ENCODE data around the gene ARSG.
"Not testable (repeated sequence)": the region's sequence is repeated elsewhere in the genome, so short reads cannot be mapped to it uniquely, and the experiment has no call there.

The ARSG gene

DNA sequence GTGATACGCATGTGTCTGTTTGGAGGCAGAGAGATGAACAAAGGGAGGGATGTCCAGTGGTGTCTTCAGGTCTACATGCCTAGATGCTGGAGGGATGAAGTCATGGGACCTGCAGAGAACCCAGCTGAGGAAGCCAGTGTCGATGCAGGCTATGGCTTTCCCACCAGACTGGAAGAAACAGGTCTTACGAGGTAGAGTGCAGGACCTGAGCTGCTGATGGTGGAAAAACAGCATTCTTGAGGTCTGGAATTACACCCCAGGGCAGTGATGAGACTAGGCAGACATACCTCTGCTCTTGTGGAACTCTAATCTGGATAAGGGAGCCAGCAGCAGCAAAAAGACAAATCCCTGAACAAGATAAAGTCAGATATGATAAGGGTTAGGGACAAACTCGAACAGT is 37.4 kb downstream of the ARSG start:
- DNase-seq (ENCODE audit: low read depth in 2 of 2): no peak

DNA sequence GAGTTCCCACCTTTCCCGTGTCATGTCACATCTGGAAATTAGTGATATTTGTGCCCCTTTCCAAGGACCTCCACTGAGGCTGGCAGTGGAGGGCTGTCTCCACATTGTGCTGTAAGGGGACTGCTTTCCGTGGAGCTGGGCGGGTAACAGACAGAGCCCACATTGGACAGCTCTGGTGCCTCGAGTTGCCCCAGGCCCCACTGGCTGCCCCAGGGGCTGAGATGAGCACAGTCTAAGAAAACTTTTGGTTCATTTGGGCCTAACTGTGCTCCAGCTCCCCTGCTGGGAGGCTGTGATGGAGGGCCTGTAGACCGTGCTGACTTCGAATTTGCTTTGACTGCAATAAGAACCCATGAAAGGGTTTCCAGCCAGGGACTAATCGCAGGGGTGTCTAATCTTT is 38.0 kb downstream of the ARSG start:
- DNase-seq (ENCODE audit: low read depth in 2 of 2): no peak

- DNase-seq (ENCODE audit: low read depth in 2 of 2): not testable (repeated sequence)
Measured at GRCh38 chr17:68331932-68332331, 40.6 kb downstream of the ARSG start.

DNA sequence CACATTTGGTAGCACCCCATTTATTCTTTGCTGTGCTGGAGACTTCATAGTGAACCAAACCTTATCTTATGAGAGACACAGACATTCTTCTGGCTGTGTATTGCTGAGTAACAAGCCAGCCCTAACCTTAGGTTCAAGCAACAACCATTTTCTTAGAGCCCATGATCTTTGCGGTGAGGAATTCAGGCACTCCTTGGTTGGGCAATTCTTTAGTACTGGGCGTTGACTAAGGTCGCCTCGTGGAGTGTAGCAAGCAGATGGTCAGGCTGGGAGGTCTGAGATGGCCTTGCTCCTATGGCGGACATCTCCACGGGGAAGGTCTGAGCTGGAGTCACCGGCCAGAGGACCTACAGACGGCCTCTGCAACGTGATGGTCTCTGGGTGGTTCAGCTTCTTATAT is 43.1 kb downstream of the ARSG start:
- no peak for DNase-seq (ENCODE audit: low read depth in 2 of 2)

DNA sequence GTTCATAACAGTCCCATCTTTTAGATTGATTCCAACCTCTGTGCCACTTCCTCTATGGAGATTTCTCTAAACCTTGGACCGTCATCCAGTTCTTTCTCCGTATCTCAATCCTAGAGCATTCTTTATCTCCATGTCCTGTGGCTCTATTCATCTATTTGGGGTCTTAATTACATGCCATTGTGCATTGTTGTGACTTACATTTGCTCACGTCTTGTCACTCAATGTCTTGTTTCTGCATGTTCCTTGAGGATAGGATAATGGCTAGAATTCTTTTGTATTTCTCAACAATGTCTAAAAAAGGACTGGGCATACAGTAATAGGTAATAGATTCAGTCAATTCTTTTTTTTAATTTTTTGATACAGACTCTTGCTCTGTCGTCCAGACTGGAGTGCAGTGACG is 50.2 kb downstream of the ARSG start:
- DNase-seq (ENCODE audit: low read depth in 2 of 2): no peak

DNA sequence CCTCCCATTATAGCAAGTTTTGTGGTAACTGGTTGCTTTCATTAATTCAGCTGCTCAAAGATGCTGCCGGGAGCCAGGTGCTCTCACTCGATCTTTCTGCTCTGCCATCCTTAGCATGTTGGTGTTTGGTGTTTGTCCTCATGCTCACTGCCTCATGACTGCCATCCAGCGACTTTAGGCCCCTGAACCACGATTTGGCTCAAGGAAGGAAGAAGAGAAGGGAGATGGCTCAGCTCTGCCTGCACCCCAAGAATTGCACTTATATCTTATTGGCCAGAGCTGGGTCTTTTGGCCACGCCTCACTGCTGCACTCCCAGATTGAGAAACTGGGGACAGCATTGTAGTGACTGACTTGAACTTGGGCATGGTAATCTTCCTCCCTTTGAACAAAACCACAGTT is 52.7 kb downstream of the ARSG start:
- no peak for DNase-seq (ENCODE audit: low read depth in 2 of 2)

GRCh38 chr17:68344701-68345136 is 53.4 kb downstream of the ARSG start:
- DNase-seq (ENCODE audit: low read depth in 2 of 2): peak in 1 of 2 donors; percentile 14

- DNase-seq (ENCODE audit: low read depth in 2 of 2): peak; percentile 68 to 71
Measured at GRCh38 chr17:68346448-68346847, 55.2 kb downstream of the ARSG start.

- DNase-seq (ENCODE audit: low read depth in 2 of 2): no peak
Measured at GRCh38 chr17:68347380-68347779, 56.1 kb downstream of the ARSG start.

GRCh38 chr17:68349157-68349556 is 57.9 kb downstream of the ARSG start:
- DNase-seq (ENCODE audit: low read depth in 2 of 2): no peak

- DNase-seq (ENCODE audit: low read depth in 2 of 2): no peak
Measured at GRCh38 chr17:68351395-68351794, 60.1 kb downstream of the ARSG start.

GRCh38 chr17:68352041-68352440 is 60.7 kb downstream of the ARSG start:
- no peak for DNase-seq (ENCODE audit: low read depth in 2 of 2)

GRCh38 chr17:68352671-68353070 is 61.4 kb downstream of the ARSG start:
- DNase-seq (ENCODE audit: low read depth in 2 of 2): not testable (repeated sequence)

DNA sequence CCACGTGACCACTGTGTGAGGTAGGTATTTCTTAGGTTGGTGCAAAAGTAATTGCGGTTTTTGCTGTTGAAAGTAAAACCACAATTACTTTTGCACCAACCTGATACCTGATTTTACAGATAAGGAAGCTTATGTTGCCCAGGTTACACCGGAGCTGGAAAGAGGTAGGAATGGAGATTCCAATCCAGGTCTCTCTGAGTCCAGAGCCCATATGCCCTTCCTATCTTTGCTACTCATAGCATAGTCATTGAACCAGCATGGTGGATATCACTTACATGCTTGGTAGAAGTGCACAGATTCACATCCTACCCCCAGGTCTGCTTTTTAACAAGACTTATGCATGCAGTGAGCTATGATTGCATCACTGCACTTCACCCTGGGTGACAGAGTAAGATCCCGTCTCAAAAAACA is 61.8 kb downstream of the ARSG start:
- no peak for DNase-seq (ENCODE audit: low read depth in 2 of 2)

DNA sequence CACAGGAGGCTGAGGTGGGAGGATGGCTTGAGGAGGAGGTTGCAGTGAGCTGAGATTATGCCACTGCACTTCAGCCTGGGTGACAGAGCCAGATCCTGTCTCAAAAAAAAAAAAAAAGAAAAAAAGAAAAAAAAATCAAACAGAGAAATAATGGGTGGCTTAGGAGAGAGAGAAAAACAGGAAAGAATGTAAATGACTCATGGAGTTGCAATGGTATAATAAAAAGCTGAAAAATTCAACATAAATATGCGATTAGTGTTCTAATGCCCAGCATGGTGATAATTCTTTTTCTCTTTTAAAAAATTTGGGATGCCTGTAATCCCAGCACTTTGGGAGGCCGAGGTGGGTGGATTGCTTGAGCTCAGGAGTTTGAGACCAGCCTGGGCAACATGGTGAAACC is 63.0 kb downstream of the ARSG start:
- not testable (repeated sequence) for DNase-seq (ENCODE audit: low read depth in 2 of 2)

- DNase-seq (ENCODE audit: low read depth in 2 of 2): not testable (repeated sequence)
Measured at GRCh38 chr17:68355108-68355507, 63.8 kb downstream of the ARSG start.

DNA sequence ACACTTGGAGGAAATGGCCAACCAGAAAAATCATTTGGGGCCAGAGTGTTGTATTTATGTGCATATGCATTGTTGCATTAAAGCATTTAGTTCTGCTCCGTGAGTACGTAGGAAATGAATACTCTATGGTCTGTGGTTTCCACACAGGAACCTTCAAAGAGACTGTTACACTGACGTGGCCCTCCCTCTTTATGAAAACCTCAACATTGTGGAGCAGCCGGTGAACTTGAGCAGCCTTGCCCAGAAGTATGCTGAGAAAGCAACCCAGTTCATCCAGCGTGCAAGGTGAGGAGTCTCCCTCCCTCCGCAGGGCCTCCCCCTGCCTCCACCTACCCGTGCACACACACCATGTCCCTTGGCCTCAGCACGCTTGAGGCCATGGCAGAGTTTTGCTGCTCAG is 65.2 kb downstream of the ARSG start:
- peak; percentile 51 to 63 for DNase-seq (ENCODE audit: low read depth in 2 of 2)

DNA sequence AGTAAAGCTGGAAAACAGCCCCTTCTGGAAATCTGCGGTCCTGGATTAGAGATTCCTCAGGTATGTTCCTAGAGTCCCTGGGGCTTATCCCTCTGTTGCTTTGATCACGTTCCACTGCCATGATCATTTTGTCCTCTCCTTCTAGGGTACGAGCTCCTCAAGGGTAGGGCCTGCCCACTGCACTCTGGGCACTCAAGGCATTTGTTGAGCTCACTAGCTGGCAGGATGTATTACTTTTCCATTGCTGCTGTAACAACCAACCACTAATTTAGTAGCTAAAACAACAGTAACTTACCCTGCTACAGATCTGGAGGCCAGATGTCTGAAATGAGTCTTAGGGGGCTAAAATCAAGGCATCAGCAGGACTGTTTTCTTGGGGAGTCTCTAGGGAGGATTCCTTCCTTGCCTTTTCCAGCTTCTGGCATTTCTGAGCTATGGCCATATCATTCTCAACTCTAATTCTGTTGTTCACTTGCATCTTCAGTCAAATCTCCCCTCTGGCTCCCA is 65.7 kb downstream of the ARSG start:
- DNase-seq (ENCODE audit: low read depth in 2 of 2): no peak

DNA sequence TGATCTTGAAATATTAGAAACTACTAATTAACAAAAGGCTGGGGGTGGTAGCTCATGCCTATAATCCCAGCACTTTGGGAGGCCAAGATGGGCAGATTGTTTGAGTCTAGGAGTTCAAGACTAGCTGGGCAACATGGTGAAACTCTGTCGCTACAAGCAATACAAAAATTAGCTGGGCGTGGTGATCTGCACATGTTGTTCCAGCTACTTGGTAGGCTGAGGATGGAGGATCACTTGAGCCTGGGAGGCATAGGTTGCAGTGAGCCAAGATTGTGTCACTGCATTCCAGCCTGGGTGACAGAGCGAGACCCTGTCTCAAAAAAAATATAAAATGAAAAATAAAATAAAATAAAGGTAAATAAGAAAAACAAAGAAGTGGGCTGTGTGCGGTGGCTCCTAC is 66.6 kb downstream of the ARSG start:
- no peak for DNase-seq (ENCODE audit: low read depth in 2 of 2)

DNA sequence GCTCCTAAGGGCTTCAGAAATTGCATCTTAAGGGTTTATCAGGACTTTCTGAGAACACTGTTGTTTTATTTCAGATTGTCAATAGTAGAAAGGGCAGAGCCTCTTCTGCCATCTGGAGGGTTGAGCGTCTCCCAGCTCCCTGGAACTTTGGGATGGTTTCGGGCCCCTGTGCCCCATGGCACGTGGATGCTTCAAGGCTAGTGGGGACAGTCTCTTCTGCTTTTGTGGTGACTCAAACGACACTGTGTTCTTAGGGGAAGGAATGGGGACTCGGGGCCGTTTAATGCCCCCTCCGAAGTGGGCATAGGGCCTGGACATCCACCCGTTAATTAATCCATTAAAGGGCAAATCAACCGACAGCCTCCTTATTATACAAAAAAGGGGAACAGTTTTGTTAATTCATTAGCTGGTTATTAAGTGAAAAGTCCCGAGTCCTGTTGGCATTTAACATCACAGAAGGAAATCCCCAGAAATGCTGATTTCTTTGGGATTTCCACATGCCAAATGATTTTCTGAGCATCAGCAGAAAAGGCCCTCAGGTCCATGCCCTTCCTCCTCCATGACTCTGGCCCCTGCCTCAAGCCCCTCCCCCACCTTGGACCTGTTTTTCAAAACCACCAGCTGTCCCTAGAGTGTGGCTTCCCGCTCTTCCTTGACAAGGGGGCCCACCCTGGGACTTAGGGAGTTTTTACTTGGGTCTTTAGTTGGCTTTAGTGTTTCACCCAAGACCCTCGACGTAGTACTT is 68.7 kb downstream of the ARSG start:
- no peak for DNase-seq (ENCODE audit: low read depth in 2 of 2)

DNA sequence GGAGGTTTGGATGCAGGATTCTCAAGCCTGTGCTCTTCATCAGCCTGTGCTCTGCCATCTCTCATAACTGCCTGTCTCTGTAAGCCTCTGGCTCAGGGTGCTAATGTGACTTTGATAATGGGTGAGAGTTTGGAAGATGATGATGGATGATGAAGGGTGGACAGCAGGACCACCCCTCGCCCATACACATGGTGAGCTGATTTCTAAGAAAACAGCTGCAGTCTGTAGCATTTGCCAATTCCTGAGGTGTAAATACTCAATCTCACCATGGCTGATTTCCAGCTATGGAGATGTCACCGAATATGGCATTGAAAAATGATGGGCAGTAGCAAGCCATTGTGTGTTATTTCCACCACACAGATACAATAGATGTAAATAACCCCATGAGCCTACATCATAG is 74.2 kb downstream of the ARSG start:
- DNase-seq (ENCODE audit: low read depth in 2 of 2): no peak

DNA sequence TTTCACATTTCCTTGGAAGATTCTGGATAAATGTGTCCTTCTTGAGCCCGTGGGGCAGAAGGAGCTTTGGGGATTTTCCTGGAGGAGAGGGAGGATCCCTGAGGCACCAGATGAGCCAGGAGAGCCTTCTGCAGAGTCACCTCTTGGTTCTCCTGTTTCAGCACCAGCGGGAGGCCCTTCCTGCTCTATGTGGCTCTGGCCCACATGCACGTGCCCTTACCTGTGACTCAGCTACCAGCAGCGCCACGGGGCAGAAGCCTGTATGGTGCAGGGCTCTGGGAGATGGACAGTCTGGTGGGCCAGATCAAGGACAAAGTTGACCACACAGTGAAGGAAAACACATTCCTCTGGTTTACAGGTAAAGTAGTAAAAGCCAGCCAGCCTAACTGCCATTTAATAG is 77.1 kb downstream of the ARSG start:
- no peak for DNase-seq (ENCODE audit: low read depth in 2 of 2)

DNA sequence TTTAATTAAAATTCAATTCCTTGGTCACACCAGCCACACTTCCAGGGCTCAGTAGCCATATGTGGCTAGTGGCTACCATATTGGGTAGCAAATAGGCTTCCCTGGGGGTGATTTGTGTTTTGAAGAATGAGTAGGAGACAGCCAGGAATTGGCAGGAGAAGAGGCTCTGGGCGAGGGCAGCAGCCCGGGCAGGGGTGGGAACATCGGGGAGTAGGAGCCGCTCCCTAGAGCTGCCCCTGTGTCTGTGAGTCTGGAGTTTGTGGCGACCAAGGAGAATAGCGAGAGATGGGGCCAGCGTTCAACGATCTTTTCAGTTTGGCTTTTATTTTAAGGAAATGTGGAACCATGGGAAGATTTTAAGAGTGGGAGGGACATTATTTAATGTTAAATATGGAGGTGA is 84.3 kb downstream of the ARSG start:
- DNase-seq (ENCODE audit: low read depth in 2 of 2): no peak

DNA sequence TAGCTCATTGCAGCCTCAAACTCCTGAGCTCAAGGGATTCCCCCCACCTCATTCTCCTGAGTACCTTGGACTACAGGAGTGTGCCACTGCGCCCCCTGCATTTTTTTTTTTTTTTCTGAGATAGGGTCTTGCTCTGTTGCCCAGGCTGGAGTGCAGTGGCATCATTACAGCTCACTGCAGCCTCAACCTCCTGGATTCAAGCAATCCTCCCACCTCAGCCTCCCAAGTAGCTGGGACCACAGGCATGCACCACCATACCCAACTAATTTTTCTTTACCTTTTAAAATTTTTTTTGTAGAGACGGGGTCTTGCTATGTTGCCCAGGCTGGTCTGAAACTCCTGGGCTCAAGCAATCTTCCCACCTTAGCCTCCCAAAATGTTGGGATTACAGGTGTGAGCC is 84.9 kb downstream of the ARSG start:
- DNase-seq (ENCODE audit: low read depth in 2 of 2): not testable (repeated sequence)

Data from stimulated activated CD8-positive, alpha-beta memory T cell treated with anti-CD3 and anti-CD28 coated beads, Interleukin-15, amount 100 ng/mL, for 48 hours (primary cell).